K562 (cell line): ENCODE data around the gene EPM2A. TPM values are rescaled to one million over a fixed set of nuclear protein-coding genes. Genes with fewer than 3 reads are reported as not detected.
A peak's percentile ranks its signal among the peaks of the same experiment; 100 is the strongest.

Experiments used
- E4F1 ChIP-seq: fragments of 250-450 bp; sonication (Bioruptor Pico); IDR thresholded peaks from 2 replicates; pipeline ENCODE4 v1.5.0; 2021; ENCODE audit warnings: mild to moderate bottlenecking, borderline replicate concordance
- FOXP1 ChIP-seq: sonication (generic); formaldehyde crosslinking; IDR thresholded peaks from 2 replicates; pipeline ENCODE4 v1.8.0; 2022; ENCODE audit warnings: mild to moderate bottlenecking, missing genetic modification reagents
- GTF2A2 ChIP-seq: IDR thresholded peaks from 2 replicates; pipeline ENCODE4 v1.6.1; 2016; ENCODE audit warnings: mild to moderate bottlenecking, missing genetic modification characterization, missing compliant biosample characterization
- HSF4 ChIP-seq: fragments of 250-450 bp; sonication (Bioruptor Pico); IDR thresholded peaks from 2 replicates; pipeline ENCODE4 v2.1.2; 2022; ENCODE audit warnings: mild to moderate bottlenecking, moderate library complexity, borderline replicate concordance
- KLF13 ChIP-seq: fragments of 450-650 bp; IDR thresholded peaks from 2 replicates; pipeline ENCODE4 v1.6.1; 2016; ENCODE audit warnings: missing genetic modification characterization, low read depth, mild to moderate bottlenecking, missing compliant biosample characterization, moderate library complexity, borderline replicate concordance
- LEF1 ChIP-seq: fragments of 450-650 bp; IDR thresholded peaks from 2 replicates; pipeline ENCODE4 v1.6.1; 2016; ENCODE audit warnings: mild to moderate bottlenecking
- NFATC3 ChIP-seq: fragments of 450-650 bp; IDR thresholded peaks from 2 replicates; pipeline ENCODE4 v1.6.1; 2017; ENCODE audit warnings: mild to moderate bottlenecking
- PCBP1 ChIP-seq: fragments of 200-400 bp; formaldehyde crosslinking; IDR thresholded peaks from 2 replicates; pipeline ENCODE4 v1.6.1; 2018; ENCODE audit warnings: mild to moderate bottlenecking, low read depth, low read length; ENCODE audit not compliant: poor library complexity, severe bottlenecking
- PHB2 ChIP-seq: fragments of 450-650 bp; IDR thresholded peaks from 2 replicates; pipeline ENCODE4 v1.6.1; 2017; ENCODE audit warnings: low read depth
- SMARCC2 ChIP-seq: fragments of 450-650 bp; IDR thresholded peaks from 2 replicates; pipeline ENCODE4 v1.6.1; 2017; ENCODE audit warnings: antibody characterized with exemption, moderate library complexity, mild to moderate bottlenecking, low read depth
- TFAP4 ChIP-seq: sonication (generic); formaldehyde crosslinking; IDR thresholded peaks from 2 replicates; pipeline ENCODE4 v1.8.0; 2022; ENCODE audit warnings: missing genetic modification reagents, mild to moderate bottlenecking, moderate library complexity, borderline replicate concordance
- ZBTB9 ChIP-seq: fragments of 450-650 bp; formaldehyde crosslinking; IDR thresholded peaks from 2 replicates; pipeline ENCODE4 v1.4.0; 2020; ENCODE audit warnings: mild to moderate bottlenecking, moderate library complexity
- ZKSCAN8 ChIP-seq: fragments of 200-800 bp; sonication (Bioruptor generic); IDR thresholded peaks from 2 replicates; pipeline ENCODE4 v1.6.1; 2016; ENCODE audit warnings: missing genetic modification characterization, missing compliant biosample characterization
- ZNF146 ChIP-seq: IDR thresholded peaks from one replicate; pipeline ENCODE4 v1.6.1; 2018; ENCODE audit warnings: missing compliant biosample characterization; ENCODE audit not compliant: unreplicated experiment
- ZNF280B ChIP-seq: fragments of 250-450 bp; sonication (Bioruptor Pico); IDR thresholded peaks from 2 replicates; pipeline ENCODE4 v1.5.1; 2021; ENCODE audit warnings: mild to moderate bottlenecking
- ZNF445 ChIP-seq: fragments of 250-450 bp; sonication (Bioruptor Pico); IDR thresholded peaks from 2 replicates; pipeline ENCODE4 v1.4.0; 2020; ENCODE audit warnings: low read depth, mild to moderate bottlenecking, moderate library complexity
- polyA plus RNA-seq, 8 experiments: library from polyadenylated mRNA; depleted of rRNA in 4 of 8; stranded (reverse) in 5 of 8; unstranded in 3 of 8; fragments of >200 nt; fragmentation: Nextera tagmentation in 2 of 8; fragmentation: Illumina TruSeq in 1 of 8; extraction: Ambion mirVana in 2 of 8; extraction: Trizol in 1 of 8; gene quantifications; 2 replicates each; pipeline versions ENCODE4 v1.2.1 to v1.2.3, GENCODE V29; 2011 to 2014; ENCODE audit warnings: inconsistent platforms in 1 of 8, missing spikeins in 1 of 8
- total RNA-seq, 7 experiments: library from RNA; depleted of rRNA in 6 of 7; stranded (reverse); fragments of >200 nt in 6 of 7; fragmentation: Illumina TruSeq in 2 of 7; extraction: Trizol in 2 of 7; gene quantifications; 2 replicates each; pipeline versions ENCODE4 v1.2.1 to v1.2.3, GENCODE V29; 2011 to 2021; ENCODE audit warnings: low replicate concordance in 1 of 7
- TF ChIP-seq, protein P1 (sequence below): sonication (generic); formaldehyde crosslinking; IDR thresholded peaks from 2 replicates; pipeline ENCODE4 v1.8.0; 2023; ENCODE audit warnings: mild to moderate bottlenecking, missing genetic modification reagents
- TF ChIP-seq, protein P2 (sequence below): sonication (generic); formaldehyde crosslinking; IDR thresholded peaks from 2 replicates; pipeline ENCODE4 v1.8.1; 2022; ENCODE audit warnings: missing genetic modification reagents

Gene EPM2A
- total and polyA plus RNA-seq, 9 of the 15 experiments (the other 6 are each of a cell fraction or from before 2014, with no cell fraction given) = 0.35 to 5.3 (median 2.5) TPM

DNA sequence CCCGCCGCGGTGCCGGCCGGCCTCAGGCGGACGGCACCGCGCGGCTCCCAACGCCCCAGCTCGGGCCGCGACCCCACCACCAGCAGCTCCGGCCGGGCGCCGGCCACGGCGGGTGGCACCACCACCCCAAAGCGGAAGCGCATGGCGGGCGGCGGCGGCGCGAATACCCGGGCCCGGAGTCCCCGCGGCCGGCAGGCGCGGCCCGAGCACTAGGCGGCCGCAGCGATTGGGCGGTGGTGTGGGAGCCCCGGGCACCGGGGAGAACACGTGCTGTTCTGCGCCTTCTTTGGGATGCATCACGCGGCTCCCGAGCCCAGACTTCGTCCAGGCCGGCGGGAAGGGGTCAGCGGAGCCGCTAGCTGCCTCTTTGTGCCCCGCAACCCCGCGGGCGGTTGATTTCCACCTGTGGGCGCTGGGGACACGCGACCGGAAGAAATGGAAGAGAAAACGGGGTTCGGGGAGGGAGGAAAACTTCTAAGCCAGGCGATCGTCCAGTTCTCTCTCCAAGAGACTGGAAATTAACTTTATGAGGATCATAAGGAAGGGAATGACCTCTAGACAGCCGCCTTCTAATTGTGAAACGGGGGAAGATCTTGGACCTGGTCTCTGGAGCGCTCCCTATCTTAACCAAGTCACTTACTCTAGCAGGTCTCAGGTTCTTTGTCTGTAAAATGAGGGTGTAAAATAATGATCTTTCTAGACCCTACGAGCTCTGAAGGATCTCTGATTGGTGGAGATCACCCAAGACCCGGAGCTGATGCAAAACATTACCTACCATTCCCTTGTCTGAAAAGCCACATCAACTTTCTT lies at the start of gene EPM2A (continued):
- TF ChIP-seq ZBTB9 (CRISPR knock-in tag) (no peak), FOXP1 (CRISPR knock-in tag) (peak; percentile 61; the same call in 1 of the 2 replicates), GTF2A2 (peak; percentile 14; the same call in 1 of the 2 replicates), ZNF280B (no peak; the same call in 1 of the 2 replicates), SMARCC2 (no peak), PHB2 (no peak), ZNF445 (CRISPR knock-in tag) (no peak), E4F1 (CRISPR knock-in tag) (peak; percentile 16; the same call in 1 of the 2 replicates), PCBP1 (no peak), ZKSCAN8 (0 out of 2 replicates have a peak, but pooled peaks have one; percentile 25), TFAP4 (CRISPR knock-in tag) (peak; percentile 74; the same call in 1 of the 2 replicates), HSF4 (no peak), NFATC3 (no peak), KLF13 (tag) (no peak), LEF1 (no peak), ZNF146 (CRISPR knock-in tag) (no peak)
- TF ChIP-seq, protein P1, sequence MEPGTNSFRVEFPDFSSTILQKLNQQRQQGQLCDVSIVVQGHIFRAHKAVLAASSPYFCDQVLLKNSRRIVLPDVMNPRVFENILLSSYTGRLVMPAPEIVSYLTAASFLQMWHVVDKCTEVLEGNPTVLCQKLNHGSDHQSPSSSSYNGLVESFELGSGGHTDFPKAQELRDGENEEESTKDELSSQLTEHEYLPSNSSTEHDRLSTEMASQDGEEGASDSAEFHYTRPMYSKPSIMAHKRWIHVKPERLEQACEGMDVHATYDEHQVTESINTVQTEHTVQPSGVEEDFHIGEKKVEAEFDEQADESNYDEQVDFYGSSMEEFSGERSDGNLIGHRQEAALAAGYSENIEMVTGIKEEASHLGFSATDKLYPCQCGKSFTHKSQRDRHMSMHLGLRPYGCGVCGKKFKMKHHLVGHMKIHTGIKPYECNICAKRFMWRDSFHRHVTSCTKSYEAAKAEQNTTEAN (CRISPR knock-in tag) = no peak; the same call in 1 of the 2 replicates
- TF ChIP-seq, protein P2, sequence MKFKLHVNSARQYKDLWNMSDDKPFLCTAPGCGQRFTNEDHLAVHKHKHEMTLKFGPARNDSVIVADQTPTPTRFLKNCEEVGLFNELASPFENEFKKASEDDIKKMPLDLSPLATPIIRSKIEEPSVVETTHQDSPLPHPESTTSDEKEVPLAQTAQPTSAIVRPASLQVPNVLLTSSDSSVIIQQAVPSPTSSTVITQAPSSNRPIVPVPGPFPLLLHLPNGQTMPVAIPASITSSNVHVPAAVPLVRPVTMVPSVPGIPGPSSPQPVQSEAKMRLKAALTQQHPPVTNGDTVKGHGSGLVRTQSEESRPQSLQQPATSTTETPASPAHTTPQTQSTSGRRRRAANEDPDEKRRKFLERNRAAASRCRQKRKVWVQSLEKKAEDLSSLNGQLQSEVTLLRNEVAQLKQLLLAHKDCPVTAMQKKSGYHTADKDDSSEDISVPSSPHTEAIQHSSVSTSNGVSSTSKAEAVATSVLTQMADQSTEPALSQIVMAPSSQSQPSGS (CRISPR knock-in tag) = no peak
